ENCODE results near the gene SV2B.

The SV2B gene

GRCh38 chr15:91228890-91229289 lies 128.8 kb downstream of the SV2B start:
- DNase-seq (ENCODE audit: low spot score) = no peak

GRCh38 chr15:91231703-91232102 lies 131.6 kb downstream of the SV2B start:
- no peak for DNase-seq (ENCODE audit: low spot score)

GRCh38 chr15:91234759-91235158 lies 134.7 kb downstream of the SV2B start:
- DNase-seq (ENCODE audit: low spot score) = no peak

GRCh38 chr15:91235376-91235775 lies 135.3 kb downstream of the SV2B start:
- no peak for DNase-seq (ENCODE audit: low spot score)

GRCh38 chr15:91237445-91237844 lies 137.4 kb downstream of the SV2B start:
- DNase-seq (ENCODE audit: low spot score) = no peak

GRCh38 chr15:91238644-91239425 lies 138.8 kb downstream of the SV2B start:
- no peak for DNase-seq (ENCODE audit: low spot score)

GRCh38 chr15:91243826-91244225 lies 143.8 kb downstream of the SV2B start:
- no peak for DNase-seq (ENCODE audit: low spot score)

GRCh38 chr15:91244919-91245318 lies 144.9 kb downstream of the SV2B start:
- DNase-seq (ENCODE audit: low spot score) = no peak

- no peak for DNase-seq (ENCODE audit: low spot score)
These were observed 146.9 kb downstream of the SV2B start for GRCh38 chr15:91246998-91247397.

- no peak for DNase-seq (ENCODE audit: low spot score)
These were observed 149.5 kb downstream of the SV2B start for GRCh38 chr15:91249591-91249990.

- no peak for DNase-seq (ENCODE audit: low spot score)
These were observed 152.3 kb downstream of the SV2B start for GRCh38 chr15:91252322-91252721.

GRCh38 chr15:91252756-91253155 lies 152.7 kb downstream of the SV2B start:
- no peak for DNase-seq (ENCODE audit: low spot score)

GRCh38 chr15:91253605-91254004 lies 153.5 kb downstream of the SV2B start:
- no peak for DNase-seq (ENCODE audit: low spot score)

- no peak for DNase-seq (ENCODE audit: low spot score)
These were observed 154.7 kb downstream of the SV2B start for GRCh38 chr15:91254766-91255165.

GRCh38 chr15:91255670-91256192 lies 155.7 kb downstream of the SV2B start:
- DNase-seq (ENCODE audit: low spot score) = no peak

- DNase-seq (ENCODE audit: low spot score) = no peak
These were observed 157.8 kb downstream of the SV2B start for GRCh38 chr15:91257746-91258414.

- DNase-seq (ENCODE audit: low spot score) = no peak
These were observed 158.3 kb downstream of the SV2B start for GRCh38 chr15:91258415-91258759.

- no peak for DNase-seq (ENCODE audit: low spot score)
These were observed 159.0 kb downstream of the SV2B start for GRCh38 chr15:91259077-91259476.

GRCh38 chr15:91261345-91261744 lies 161.3 kb downstream of the SV2B start:
- no peak for DNase-seq (ENCODE audit: low spot score)

- DNase-seq (ENCODE audit: low spot score) = no peak
These were observed 163.8 kb downstream of the SV2B start for GRCh38 chr15:91263632-91264531.

- DNase-seq (ENCODE audit: low spot score) = no peak
These were observed 164.7 kb downstream of the SV2B start for GRCh38 chr15:91264651-91265351.
